Occipital lobe (tissue), 2 donors: Measurements from ENCODE around the gene FNIP2. TPM values are rescaled to one million over a fixed set of nuclear protein-coding genes. Genes with fewer than 3 reads are reported as not detected.
"Not testable (repeated sequence)": the region's sequence is repeated elsewhere in the genome, so short reads cannot be mapped to it uniquely, and the experiment has no call there.

ENCODE experiments used
- DNase-seq: peaks from one replicate; lab custom pipeline; 2025; lab: John Stamatoyannopoulos, UW
- total RNA-seq: library from RNA; depleted of rRNA; stranded (reverse); fragments of >200 nt; gene quantifications from one replicate; pipeline ENCODE4 v1.2.3, GENCODE V29; 2014

FNIP2 gene
- total RNA-seq, 1 donor from 2014 or later: 66.6 TPM

DNA sequence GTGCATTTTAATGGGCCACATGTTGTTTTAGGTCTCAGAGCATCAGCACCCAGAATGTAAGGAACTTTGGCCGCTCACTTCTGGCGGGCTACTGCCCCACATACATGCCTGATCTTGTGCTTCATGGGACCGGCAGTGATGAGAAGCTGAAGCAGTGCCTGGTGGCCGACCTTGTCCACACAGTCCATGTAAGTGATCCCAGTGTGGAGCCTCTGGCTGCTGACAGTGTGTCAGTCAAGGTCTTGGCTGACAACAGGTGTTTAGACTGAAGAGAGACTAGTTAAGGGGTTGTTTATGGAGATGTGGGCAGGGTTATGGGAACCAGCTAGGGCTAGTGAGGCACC lies 101.4 kb downstream of the FNIP2 start:
- no peak for DNase-seq

DNA sequence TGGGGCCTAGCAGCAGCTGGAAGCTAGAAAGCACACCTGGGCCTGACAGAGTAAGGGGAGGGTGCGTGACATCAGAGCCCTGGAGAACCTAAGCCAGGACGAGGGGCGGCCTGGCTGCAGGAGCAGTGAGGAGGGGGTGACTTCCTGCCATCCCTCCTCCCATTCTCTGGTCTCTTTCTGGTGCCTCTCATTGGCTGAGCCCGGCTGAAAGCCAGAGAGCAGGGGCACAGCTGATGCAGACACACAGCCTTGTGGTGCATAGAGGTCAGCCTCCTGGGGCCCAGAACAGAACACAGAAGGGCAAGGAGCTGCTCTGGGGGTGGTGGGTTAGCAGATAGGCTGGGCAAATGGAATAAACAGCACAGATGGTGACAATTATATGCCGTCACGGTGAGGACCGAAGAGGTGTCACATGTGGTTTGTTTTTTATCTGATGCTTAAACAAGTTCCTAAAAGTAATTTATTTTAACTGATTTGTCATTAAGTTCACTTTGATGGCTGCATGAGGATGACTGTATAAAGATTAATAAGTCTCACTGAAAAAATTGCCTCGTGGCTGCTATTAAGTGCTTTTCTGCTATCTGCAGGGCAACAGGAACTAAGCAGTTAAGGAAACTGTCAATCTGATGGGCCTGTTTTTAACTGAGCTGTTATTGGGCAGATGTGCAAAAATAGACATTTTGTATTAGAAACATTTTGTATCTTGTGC lies 102.0 kb downstream of the FNIP2 start:
- DNase-seq: no peak

DNA sequence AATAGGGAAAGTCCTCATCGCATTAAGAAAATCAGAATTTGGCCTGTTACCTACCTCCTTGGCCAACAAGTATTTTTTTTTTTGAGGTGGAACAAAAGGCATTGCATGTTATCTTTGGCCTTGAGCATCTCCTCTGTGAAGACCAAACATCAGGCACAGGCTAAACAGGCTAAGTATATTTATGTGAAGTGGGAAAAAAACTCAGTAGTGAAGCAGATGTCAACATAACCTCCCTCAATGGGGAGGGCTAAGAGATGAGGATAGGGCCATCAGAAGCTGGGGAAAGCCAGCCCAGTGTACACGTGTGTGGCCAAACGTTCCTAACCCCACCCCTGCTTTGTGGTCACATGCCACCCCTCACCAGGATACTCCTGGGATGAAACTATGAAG lies 102.5 kb downstream of the FNIP2 start:
- no peak for DNase-seq

DNA sequence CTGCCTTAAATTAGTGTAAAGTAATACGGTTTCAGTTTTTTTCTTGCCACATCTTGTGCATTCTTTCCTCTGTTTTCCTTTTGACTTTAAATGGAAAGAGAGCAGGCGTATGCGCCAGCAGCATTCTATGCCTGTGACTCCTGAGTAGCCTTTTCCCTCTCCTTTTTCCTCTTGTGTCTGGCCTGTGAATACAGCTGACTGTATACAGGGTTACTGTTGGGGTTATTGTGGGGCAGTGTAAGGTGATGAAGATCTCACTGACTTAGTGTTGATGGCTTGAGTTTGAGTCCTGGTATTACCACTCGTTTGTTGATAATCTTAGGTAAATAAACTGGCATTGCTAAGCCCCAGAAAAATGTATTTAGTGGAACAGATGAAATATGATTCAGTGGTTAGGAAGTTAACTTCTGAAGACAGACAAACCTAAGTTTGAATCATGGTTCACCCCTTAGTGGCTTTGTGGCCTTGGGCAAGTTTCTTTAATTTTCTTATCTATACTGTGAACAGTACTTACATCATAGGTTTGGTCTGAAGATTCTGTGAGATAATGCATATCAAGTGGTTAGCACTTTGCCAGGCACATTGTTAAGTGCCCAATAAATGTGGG lies 105.1 kb downstream of the FNIP2 start:
- DNase-seq: no peak

GRCh38 chr4:158875026-158875425 lies 106.2 kb downstream of the FNIP2 start:
- DNase-seq: no peak

GRCh38 chr4:158875455-158875854 lies 106.6 kb downstream of the FNIP2 start:
- DNase-seq: no peak

GRCh38 chr4:158877069-158877468 lies 108.2 kb downstream of the FNIP2 start:
- DNase-seq: no peak

DNA sequence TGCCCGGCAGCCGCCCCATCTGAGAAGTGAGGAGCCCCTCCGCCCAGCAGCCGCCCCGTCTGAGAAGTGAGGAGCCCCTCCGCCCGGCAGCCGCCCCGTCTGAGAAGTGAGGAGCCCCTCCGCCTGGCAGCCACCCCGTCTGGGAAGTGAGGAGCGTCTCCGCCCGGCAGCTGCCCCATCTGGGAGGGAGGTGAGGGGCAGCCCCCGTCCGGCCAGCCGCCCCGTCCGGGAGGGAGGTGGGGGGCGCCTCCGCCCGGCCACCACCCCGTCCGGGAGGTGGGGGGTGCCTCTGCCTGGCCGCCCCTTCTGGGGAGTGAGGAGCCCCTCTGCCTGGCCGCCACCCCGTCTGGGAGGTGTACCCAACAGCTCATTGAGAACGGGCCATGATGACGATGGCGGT lies 113.3 kb downstream of the FNIP2 start:
- not testable (repeated sequence) for DNase-seq

DNA sequence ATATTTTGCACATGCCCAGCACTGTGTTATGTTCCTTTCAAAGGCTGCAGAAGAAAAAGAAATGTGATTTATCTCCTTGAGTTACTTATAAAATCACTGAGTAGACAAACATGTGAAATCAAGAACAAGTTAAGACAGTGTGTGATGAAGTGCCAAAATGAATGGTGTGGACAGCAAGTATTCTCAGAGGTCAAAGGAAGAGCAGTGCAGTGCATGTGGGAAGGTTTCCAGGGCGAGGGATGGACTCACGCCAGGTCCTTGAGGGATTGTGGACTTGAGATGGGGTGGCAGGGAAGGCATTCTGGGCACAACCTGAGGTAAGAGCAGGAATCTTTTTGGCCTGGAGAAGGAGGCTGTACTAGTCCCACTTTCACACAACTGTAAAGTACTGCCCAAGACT lies 115.5 kb downstream of the FNIP2 start:
- DNase-seq: no peak

GRCh38 chr4:158885564-158885963 lies 116.7 kb downstream of the FNIP2 start:
- DNase-seq: no peak

DNA sequence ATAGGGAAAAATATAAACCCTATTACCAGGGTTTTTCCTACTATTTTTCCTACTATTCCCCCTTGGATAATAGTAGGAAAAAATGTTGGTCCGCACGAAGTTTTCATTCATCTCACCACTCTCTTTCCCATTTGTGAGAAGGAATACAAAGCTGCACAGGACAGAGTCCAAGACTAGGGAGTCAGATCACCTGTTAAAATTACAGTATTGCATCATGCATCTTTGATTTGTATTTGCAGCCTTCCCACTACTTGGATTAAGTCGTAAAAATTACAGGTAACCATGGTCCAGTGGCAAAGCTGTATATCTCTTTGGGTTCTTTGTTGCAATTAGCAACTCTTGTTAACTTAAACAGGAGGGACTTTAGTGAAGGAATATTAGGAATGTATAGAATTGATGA lies 121.5 kb downstream of the FNIP2 start:
- no peak for DNase-seq

DNA sequence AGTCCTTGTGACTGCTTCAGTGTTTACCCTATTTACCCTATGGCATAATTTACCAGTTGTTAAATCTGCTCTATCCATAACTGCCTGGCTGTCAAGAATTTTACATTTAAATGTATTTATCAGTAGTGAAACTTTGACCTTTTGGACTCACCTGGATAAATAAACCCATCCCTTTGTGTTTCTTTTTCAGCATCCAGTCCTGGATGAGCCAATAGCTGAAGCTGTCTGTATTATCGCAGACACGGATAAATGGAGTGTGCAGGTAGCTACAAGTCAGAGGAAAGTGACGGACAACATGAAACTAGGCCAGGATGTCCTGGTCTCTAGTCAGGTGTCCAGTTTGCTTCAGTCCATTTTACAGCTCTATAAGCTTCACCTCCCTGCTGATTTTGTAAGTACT lies 122.4 kb downstream of the FNIP2 start:
- no peak for DNase-seq

DNA sequence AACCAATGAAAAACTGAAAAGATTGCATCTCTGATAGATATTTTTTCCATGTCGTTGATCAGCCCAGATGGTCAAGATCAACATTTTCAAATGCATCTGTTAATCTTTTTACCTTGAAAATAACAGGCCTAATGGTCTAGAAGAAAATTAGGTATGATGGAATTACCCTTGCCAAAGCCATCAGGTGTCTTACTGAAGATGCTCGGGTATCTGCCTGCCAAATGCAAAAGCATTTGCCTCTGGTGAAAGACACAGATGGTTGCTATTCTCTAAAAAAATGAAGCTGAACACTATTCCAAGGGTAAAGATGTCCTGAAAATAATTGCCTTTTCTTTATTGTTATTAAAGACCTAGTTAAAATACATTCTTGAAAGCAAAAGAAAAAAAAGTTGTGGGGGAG lies 126.0 kb downstream of the FNIP2 start:
- DNase-seq: no peak

DNA sequence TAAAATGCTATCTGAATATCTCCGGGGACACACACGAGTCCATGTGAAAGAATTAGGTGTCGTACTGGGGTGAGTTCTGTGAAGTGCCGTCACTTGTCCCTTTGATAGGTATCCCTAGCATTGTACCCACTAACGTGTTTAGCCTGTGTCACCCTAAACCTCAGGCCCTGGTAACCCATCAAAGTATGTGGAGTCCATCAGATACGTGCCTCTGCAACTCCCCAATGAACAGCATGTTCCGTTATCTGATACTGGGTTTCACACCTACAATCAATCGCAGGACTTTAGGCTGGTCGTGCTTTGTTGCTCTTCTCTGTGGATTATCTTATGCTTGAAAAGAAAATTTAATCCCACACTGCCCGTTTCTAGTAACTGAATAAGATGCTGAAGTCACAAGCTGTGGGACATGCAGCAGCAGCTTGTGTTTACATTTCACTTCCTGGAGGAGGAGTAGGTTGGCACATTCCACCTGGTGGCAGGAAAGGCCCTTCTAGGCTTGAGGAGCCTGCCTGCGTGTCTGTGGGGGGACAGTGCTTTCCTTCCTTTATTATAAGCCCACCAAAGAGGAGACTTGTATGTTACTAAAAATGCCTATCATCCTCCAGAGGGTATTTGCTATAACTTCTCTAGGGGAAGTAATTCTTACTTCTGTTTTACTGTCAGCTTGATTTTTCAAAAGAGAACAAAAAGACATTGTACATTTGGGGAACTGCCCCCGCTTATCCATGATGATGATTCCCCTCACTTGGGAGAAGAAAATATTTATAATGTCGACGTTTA lies 127.2 kb downstream of the FNIP2 start:
- peak; percentile 41 for DNase-seq

GRCh38 chr4:158896577-158897238 lies 127.9 kb downstream of the FNIP2 start:
- not testable (repeated sequence) for DNase-seq

GRCh38 chr4:158900408-158900807 lies 131.6 kb downstream of the FNIP2 start:
- not testable (repeated sequence) for DNase-seq

GRCh38 chr4:158902280-158903078 lies 133.7 kb downstream of the FNIP2 start:
- DNase-seq: not testable (repeated sequence)

GRCh38 chr4:158903079-158903456 lies 134.2 kb downstream of the FNIP2 start:
- DNase-seq: no peak

DNA sequence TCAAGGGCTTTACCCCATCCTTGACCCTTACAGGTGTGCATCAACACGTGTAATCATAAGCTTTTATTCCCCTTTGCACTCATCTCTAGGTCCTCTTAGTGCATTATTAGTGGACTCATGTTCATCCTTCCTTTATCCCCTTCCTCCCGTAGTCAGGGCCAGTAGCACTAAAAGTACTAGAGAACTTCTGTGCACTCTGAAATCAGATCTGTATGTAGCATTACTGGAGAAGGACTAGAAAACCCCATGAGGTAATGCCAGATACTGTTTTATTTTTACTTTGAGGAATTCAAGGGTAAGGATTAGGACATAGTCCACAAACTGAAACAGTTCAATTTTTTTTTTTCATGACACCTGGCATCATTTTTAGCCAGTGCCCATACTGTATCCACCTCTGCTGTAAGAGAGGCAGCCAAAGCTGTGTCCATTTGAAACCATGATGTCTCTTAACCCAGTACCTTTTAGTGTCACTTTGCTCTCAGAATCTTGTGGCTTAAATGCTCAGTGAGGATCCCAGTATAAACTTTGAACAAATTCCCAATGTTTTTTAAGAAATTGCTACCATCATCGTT lies 134.7 kb downstream of the FNIP2 start:
- DNase-seq: no peak

DNA sequence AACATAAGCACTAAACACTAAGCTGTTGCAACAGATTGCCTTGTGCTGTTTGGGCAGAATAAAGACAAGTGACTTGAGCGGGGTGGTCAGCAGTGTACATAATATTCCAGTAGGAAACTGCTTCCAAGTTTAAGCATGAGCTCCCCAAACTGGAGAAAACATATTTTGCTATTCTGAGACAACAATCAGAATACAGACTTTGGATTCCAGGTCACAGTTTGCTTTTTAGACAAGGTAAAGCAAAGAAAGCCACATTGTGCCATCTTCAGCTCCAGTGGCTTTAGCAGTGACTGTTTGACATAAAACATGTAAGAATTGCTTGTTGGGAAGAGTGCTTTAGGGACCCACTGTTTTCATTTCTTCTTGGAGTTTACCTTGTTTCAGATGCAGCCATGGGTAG lies 136.0 kb downstream of the FNIP2 start:
- DNase-seq: no peak

GRCh38 chr4:158906073-158906472 lies 137.2 kb downstream of the FNIP2 start:
- DNase-seq: no peak
